ENCODE measurements around the gene COL4A1.

GRCh38 chr13:110268576-110269185 is 38.3 kb downstream of the COL4A1 start:
- TF ChIP-seq EZH2 (IDR thresholded peaks at IDR 0.05; ENCODE audit: insufficient read depth, low read length) (no peak), CTCF (IDR thresholded peaks at IDR 0.05; ENCODE audit: insufficient read depth, low read depth, low read length) (no peak)
